Fibroblast of villous mesenchyme (primary cell): ENCODE data around the gene MMD. TPM values are rescaled to one million over a fixed set of nuclear protein-coding genes. Genes with fewer than 3 reads are reported as not detected.
"Not testable (repeated sequence)": the region's sequence is repeated elsewhere in the genome, so short reads cannot be mapped to it uniquely, and the experiment has no call there.

Source experiments
- DNase-seq: peaks from one replicate; pipeline ENCODE4 v3.0.0-alpha.2; 2010; ENCODE audit warnings: low read depth
- H3K4me3 ChIP-seq: 2 replicates; pipeline ENCODE4 v1.5.1; 2011; ENCODE audit warnings: low read depth, mild to moderate bottlenecking, low read length
- total RNA-seq: library from RNA; depleted of rRNA; stranded (reverse); fragments of >200 nt; gene quantifications from 2 replicates; pipeline ENCODE4 v1.2.3, GENCODE V29; 2012
- TF ChIP-seq, protein P1 (sequence below): IDR thresholded peaks from 2 replicates; pipeline ENCODE4 v1.5.1; 2012; ENCODE audit warnings: low read depth, mild to moderate bottlenecking, low read length; ENCODE audit not compliant: insufficient read depth

MMD gene
- total RNA-seq, 1 donor, result 9.5 TPM

DNA sequence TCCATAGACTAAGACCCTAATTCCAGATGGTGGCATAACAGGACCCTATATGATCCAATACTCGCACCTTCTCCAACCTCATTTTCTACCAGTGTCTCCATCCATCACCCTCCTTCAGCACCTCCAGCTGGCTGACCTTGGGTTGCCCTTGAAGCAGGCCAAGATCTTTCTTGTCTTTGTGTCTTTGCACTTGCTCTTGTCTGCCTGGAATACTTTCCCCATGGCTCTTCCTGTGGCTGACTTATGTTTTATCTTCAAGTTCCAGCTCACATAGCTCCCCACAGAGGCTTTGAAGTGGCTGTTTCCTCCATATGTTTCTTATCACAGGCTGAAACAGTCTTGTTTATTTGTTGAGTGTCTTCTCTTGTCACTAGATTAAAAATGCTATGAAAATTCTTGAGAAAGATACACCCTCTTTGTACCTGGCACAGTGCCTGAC, 29.6 kb upstream of the MMD start:
- peak; percentile 93 for DNase-seq
- no peak overlapping the region for H3K4me3 ChIP-seq
- TF ChIP-seq, protein P1, sequence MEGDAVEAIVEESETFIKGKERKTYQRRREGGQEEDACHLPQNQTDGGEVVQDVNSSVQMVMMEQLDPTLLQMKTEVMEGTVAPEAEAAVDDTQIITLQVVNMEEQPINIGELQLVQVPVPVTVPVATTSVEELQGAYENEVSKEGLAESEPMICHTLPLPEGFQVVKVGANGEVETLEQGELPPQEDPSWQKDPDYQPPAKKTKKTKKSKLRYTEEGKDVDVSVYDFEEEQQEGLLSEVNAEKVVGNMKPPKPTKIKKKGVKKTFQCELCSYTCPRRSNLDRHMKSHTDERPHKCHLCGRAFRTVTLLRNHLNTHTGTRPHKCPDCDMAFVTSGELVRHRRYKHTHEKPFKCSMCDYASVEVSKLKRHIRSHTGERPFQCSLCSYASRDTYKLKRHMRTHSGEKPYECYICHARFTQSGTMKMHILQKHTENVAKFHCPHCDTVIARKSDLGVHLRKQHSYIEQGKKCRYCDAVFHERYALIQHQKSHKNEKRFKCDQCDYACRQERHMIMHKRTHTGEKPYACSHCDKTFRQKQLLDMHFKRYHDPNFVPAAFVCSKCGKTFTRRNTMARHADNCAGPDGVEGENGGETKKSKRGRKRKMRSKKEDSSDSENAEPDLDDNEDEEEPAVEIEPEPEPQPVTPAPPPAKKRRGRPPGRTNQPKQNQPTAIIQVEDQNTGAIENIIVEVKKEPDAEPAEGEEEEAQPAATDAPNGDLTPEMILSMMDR, result no peak

DNA sequence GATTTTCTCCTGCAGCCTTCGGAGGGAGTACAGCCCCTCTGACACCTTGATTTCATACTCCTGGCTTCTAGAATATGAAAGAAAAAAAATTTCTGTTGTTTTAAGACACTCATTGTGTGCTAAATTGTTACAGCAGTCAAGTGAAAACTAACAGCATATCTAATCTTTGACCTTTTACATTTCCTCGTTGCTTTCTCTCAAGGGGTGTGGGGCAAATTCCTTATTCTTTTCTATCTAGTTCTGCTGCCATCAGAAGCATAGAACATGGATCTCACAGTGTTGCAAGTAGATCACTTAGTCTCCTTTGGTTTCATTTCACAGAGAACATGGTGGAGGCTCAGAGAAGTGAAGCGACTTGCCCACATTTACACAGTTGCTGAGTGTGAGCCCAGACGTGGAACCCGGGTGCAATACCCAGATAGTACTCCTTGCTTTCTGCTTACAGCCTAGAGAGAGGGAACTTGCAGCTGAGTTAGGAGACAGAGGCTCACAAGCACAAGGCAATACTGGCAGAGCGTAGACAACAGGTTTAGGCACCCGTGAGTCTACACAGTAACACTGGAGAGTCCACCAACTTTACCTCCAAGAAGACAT, 28.7 kb upstream of the MMD start:
- TF ChIP-seq, protein P1, result no peak
- no peak overlapping the region for H3K4me3 ChIP-seq
- DNase-seq, result no peak

DNA sequence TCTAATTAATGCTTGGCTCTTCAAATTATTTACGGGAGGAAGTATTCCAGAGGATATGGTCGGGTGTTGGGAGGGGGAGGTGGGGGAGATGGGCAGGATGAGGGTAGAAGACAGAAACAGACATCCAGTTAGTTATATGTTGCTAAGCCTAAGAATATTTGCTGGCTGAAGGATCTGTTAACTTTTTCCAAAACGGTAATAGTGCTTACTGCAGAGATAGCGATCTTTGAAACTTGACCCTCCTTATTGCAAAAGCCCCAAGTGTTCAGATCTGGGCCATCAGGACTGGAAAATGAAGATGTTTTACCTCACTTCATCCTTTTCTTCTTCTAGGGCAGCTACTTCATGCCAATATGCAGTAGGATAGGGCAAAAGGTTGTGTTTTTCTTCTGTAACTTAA, 27.0 kb upstream of the MMD start:
- TF ChIP-seq, protein P1, result no peak
- H3K4me3 ChIP-seq, result no peak overlapping the region
- DNase-seq, result peak; percentile 92

DNA sequence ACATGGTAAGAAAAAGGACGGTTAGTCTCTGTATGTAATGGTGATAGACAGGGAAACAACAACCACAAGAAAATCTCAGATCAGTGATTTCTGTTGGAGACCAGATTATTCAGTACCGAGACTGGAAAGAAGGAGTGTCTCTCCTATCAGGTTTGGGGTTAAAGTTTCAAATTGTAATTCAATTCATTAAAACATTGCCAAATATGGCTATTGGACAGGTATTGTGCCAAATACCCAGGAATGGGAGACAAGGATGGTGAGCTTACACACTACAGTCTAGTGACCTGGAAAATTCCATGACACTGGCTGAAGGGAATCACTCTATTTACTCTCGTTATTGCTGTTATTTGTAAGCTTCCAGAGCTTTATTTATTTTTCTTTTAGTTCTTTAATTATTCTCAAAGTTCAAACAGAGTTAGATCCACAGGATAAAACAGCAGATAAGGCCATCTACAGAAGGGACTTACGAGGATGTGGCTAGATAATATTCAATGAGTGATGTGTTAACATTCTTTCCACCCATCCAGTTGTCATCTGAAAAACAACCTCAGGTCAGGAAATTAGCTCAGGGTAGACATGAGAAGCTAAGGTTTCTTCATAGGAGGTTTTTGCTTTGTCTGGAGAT, 25.1 kb upstream of the MMD start:
- TF ChIP-seq, protein P1, result no peak
- H3K4me3 ChIP-seq, result no peak overlapping the region
- DNase-seq, result peak; percentile 51

DNA sequence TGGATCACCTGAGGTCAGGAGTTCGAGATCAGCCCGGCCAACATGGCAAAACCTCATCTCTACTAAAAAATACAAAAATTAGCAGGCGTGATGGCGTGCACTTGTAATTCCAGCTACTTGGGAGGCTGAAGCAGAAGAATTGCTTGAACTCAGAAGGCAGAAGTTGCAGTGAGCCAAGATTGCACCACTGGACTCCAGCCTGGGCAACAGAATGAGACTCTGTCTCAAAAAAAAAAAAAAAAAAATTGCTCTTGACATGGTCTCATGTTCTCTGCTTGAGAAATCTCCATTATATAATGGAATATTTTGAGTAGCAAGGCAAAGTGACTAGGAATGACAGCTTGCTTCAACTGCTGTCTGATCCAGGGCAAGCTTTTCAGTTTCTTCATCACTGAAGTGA, 24.4 kb upstream of the MMD start:
- peak; percentile 30 for DNase-seq

DNA sequence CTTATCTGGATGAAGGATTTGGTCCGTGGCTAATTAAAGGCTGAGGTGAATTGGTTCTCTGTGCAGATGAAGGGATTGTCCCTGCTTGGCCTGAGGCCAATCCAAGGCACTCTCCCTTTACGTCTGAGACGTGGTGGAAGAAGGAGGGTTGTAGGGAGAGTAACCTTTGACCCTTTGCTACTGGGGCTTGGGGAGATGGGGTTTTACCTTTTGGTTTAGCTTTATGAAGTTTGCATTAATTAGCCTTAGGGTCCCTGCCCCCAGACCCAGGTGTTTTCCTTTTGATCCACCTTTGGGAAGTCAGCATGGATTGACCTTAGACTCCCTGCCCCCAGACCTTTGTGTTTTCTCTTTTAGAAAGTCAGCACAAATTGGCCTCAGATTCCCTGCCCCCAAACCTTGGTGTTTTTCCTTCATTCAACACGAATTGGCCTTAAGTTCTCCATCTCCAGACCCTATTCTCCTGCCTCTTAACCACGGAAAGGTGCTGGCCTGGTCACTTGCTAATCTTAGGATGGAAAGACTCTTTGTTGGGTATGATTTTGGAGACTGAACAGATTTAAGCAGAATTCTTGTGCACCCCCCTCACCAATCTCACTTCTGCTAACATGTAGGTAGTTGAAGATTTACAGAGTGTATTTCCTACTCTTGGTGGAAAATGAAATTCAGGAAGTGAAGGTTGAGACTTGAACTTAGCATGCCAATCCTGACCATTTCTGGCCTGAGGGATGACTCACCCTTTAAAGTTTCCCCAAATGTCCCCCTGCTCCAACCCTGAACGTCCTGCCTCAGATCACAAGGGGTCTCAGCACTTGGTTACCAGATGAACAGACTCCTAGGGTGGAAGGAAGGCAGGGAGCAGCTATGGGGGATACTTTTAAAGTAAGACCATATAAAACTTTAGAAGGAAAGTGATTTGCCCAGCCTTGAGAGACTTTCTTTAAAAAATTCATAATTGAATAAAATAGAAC, 23.1 kb upstream of the MMD start:
- TF ChIP-seq, protein P1, result no peak
- no peak overlapping the region for H3K4me3 ChIP-seq
- peak; percentile 56 for DNase-seq

More for the DNA sequence above, 24.4 kb upstream of the MMD start:
- H3K4me3 ChIP-seq, result not testable (repeated sequence)

DNA sequence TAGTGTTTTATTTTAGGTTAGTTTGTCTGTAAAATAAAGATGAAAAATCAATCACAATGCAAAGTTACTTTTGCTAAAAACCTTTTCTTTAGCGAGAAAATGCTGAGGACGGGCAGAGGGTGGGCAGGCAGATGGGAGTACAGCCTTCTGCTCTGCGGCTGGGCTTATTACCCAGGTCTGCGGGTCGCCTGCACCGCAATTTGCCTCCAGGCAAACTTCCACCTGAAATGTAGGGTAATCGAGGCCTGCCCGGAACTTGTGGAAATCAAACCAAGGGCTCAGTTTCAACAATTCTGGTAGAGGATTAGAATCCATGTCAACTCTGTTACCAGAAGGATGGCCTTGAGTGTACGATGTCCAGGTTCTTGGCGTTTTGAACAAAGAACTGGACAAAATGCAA, 22.3 kb upstream of the MMD start:
- TF ChIP-seq, protein P1, result no peak
- no peak overlapping the region for H3K4me3 ChIP-seq
- DNase-seq, result no peak
